Neural crest cell (in vitro differentiated cells): ENCODE measurements around the gene HS3ST5. TPM values are rescaled to one million over a fixed set of nuclear protein-coding genes. Genes with fewer than 3 reads are reported as not detected.

Source experiments
- DNase-seq: peaks from one replicate; pipeline ENCODE4 v3.0.0; 2021; ENCODE audit warnings: low read depth, mixed read lengths, low spot score
- H3K27ac Mint-ChIP-seq: one replicate; pipeline ENCODE4 v1.8.0; 2021; ENCODE audit warnings: mild to moderate bottlenecking, mixed read lengths; ENCODE audit not compliant: unreplicated experiment
- H3K27me3 Mint-ChIP-seq: 2 replicates; pipeline ENCODE4 v1.8.0; 2021; ENCODE audit warnings: low read depth, mild to moderate bottlenecking, mixed read lengths
- H3K36me3 Mint-ChIP-seq: 2 replicates; pipeline ENCODE4 v1.8.0; 2021; ENCODE audit warnings: low read depth, mild to moderate bottlenecking, mixed read lengths
- H3K4me1 Mint-ChIP-seq: 2 replicates; pipeline ENCODE4 v1.8.0; 2021; ENCODE audit warnings: mixed read lengths
- H3K4me3 Mint-ChIP-seq: one replicate; pipeline ENCODE4 v1.8.0; 2021; ENCODE audit warnings: mild to moderate bottlenecking, mixed read lengths
- H3K9me3 Mint-ChIP-seq: 2 replicates; pipeline ENCODE4 v1.8.0; 2021; ENCODE audit warnings: mixed read lengths
- CTCF ChIP-seq: fragments of 200-600 bp; sonication (generic); conservative IDR thresholded peaks from 2 replicates; pipeline ENCODE4 v1.5.0; 2021; ENCODE audit warnings: antibody characterized with exemption, mild to moderate bottlenecking
- total RNA-seq: library from RNA; stranded (reverse); gene quantifications from 2 replicates; pipeline ENCODE4 v1.2.1, GENCODE V29; 2021

HS3ST5 gene
- total RNA-seq, 1 donor from 2014 or later = 0.26 TPM

- TF ChIP-seq CTCF = no peak
- H3K4me1 Mint-ChIP-seq = no peaks in the 10 kb centered on the region
- DNase-seq = no peak
- no peak overlapping the region for H3K27ac Mint-ChIP-seq
- no peak overlapping the region for H3K4me3 Mint-ChIP-seq
- no peaks in the 10 kb centered on the region for H3K9me3 Mint-ChIP-seq
- H3K27me3 Mint-ChIP-seq = no peaks in the 10 kb centered on the region
- no peaks in the 10 kb centered on the region for H3K36me3 Mint-ChIP-seq
Measured at GRCh38 chr6:114216789-114217467, 125.9 kb downstream of the HS3ST5 start.

- no peaks in the 10 kb centered on the region for H3K27me3 Mint-ChIP-seq
- no peaks in the 10 kb centered on the region for H3K4me1 Mint-ChIP-seq
- no peak overlapping the region for H3K27ac Mint-ChIP-seq
- H3K36me3 Mint-ChIP-seq = no peaks in the 10 kb centered on the region
- no peaks in the 10 kb centered on the region for H3K9me3 Mint-ChIP-seq
- DNase-seq = no peak
- TF ChIP-seq CTCF = no peak
- H3K4me3 Mint-ChIP-seq = no peak overlapping the region
Measured at GRCh38 chr6:114210467-114210866, 132.4 kb downstream of the HS3ST5 start.

- no peak for TF ChIP-seq CTCF
- H3K4me3 Mint-ChIP-seq = no peak overlapping the region
- H3K4me1 Mint-ChIP-seq = no peaks in the 10 kb centered on the region
- H3K27me3 Mint-ChIP-seq = no peaks in the 10 kb centered on the region
- H3K36me3 Mint-ChIP-seq = no peaks in the 10 kb centered on the region
- DNase-seq = no peak
- no peak overlapping the region for H3K27ac Mint-ChIP-seq
- H3K9me3 Mint-ChIP-seq = peaks cover 3% of the 10 kb centered on the region
Measured at GRCh38 chr6:114203460-114203859, 139.4 kb downstream of the HS3ST5 start.

- Mint-ChIP-seq H3K4me1 (no peaks in the 10 kb centered on the region), H3K36me3 (no peaks in the 10 kb centered on the region), H3K27me3 (no peaks in the 10 kb centered on the region), H3K27ac (no peak overlapping the region), H3K9me3 (peaks cover 3% of the 10 kb centered on the region), H3K4me3 (no peak overlapping the region)
- no peak for DNase-seq
- TF ChIP-seq CTCF = no peak
Measured at GRCh38 chr6:114202389-114202788, 140.4 kb downstream of the HS3ST5 start.

GRCh38 chr6:114200891-114201290 lies 141.9 kb downstream of the HS3ST5 start:
- Mint-ChIP-seq H3K9me3 (peaks cover 3% of the 10 kb centered on the region), H3K36me3 (no peaks in the 10 kb centered on the region), H3K27ac (no peak overlapping the region), H3K27me3 (no peaks in the 10 kb centered on the region), H3K4me1 (peaks cover 1% of the 10 kb centered on the region), H3K4me3 (no peak overlapping the region)
- no peak for DNase-seq
- no peak for TF ChIP-seq CTCF
